Memory B cell (primary cell): ENCODE results near the gene PRR20C.
"Not testable (repeated sequence)": the region's sequence is repeated elsewhere in the genome, so short reads cannot be mapped to it uniquely, and the experiment has no call there.

ENCODE experiments used
- ATAC-seq: fragments of 150-1000 bp; cut with Tn5 transposase; 2 replicates; pipeline ENCODE4 v1.10.0; 2021; ENCODE audit warnings: low read depth, mild to moderate bottlenecking, moderate library complexity
- DNase-seq, 2 donors: peaks; one replicate each; pipeline ENCODE4 v3.0.0; 2022; ENCODE audit warnings: low spot score in 2 of 2
- H3K27ac Mint-ChIP-seq: one replicate; pipeline ENCODE4 v1.8.0; 2022; ENCODE audit warnings: mild to moderate bottlenecking, moderate library complexity, mixed read lengths
- H3K27me3 Mint-ChIP-seq: one replicate; pipeline ENCODE4 v1.8.0; 2022; ENCODE audit warnings: mixed read lengths
- H3K36me3 Mint-ChIP-seq: one replicate; pipeline ENCODE4 v1.8.0; 2022; ENCODE audit warnings: mild to moderate bottlenecking, mixed read lengths
- H3K4me1 Mint-ChIP-seq: one replicate; pipeline ENCODE4 v1.8.0; 2022; ENCODE audit warnings: mixed read lengths
- H3K4me3 Mint-ChIP-seq: one replicate; pipeline ENCODE4 v1.8.0; 2022; ENCODE audit warnings: mild to moderate bottlenecking, moderate library complexity, mixed read lengths
- H3K9me3 Mint-ChIP-seq: one replicate; pipeline ENCODE4 v1.8.0; 2022; ENCODE audit warnings: mixed read lengths

Gene PRR20C

DNA sequence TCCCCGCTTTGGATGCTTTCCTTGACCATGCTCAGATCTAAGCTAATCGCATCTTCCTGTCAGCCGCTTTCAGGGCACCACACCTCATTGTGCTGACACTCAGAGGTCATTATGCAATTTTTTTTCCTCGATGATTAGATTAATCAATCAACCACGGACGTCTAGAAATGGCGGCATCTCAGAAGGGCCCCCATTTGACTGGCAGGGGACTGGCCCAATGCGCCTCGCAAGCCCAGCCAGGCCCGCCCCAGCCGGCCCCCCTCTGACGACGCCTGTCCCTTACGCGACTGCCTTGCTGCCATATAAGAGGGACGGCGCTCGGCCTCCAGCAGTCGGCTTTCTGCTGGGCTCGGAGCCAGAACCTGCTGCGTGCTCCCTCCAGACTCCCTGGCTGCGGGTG is at the start of gene PRR20C:
PRR20C (plus strand) TSS at position 301 of the 400 bp plus-strand sequence. CDS start 387 bp downstream, outside the sequence.
- not testable (repeated sequence) for H3K36me3 Mint-ChIP-seq, H3K27me3 Mint-ChIP-seq, ATAC-seq, H3K27ac Mint-ChIP-seq, H3K4me1 Mint-ChIP-seq, H3K9me3 Mint-ChIP-seq, DNase-seq, H3K4me3 Mint-ChIP-seq

GRCh38 chr13:57114945-57115344 is 38.9 kb upstream of the PRR20C start:
- no peak overlapping the region for H3K27ac Mint-ChIP-seq
- no peaks in the 10 kb centered on the region for H3K4me1 Mint-ChIP-seq
- DNase-seq = no peak
- H3K9me3 Mint-ChIP-seq = peaks cover 7% of the 10 kb centered on the region
- H3K36me3 Mint-ChIP-seq = no peaks in the 10 kb centered on the region
- ATAC-seq = no peak
- no peak overlapping the region for H3K4me3 Mint-ChIP-seq
- H3K27me3 Mint-ChIP-seq = no peaks in the 10 kb centered on the region

GRCh38 chr13:57123681-57124080 is 30.2 kb upstream of the PRR20C start:
- Mint-ChIP-seq H3K27ac (no peak overlapping the region), H3K4me3 (no peak overlapping the region), H3K27me3 (no peaks in the 10 kb centered on the region), H3K36me3 (no peaks in the 10 kb centered on the region), H3K4me1 (no peaks in the 10 kb centered on the region), H3K9me3 (peaks cover 1% of the 10 kb centered on the region)
- no peak for ATAC-seq
- no peak for DNase-seq

- Mint-ChIP-seq H3K27me3 (no peaks in the 10 kb centered on the region), H3K27ac (no peak overlapping the region), H3K4me3 (no peak overlapping the region), H3K36me3 (no peaks in the 10 kb centered on the region), H3K4me1 (no peaks in the 10 kb centered on the region), H3K9me3 (peaks cover 1% of the 10 kb centered on the region)
- DNase-seq = no peak
- no peak for ATAC-seq
Measured at GRCh38 chr13:57128909-57129308, 25.0 kb upstream of the PRR20C start.

- no peaks in the 10 kb centered on the region for H3K36me3 Mint-ChIP-seq
- no peak overlapping the region for H3K27ac Mint-ChIP-seq
- H3K4me1 Mint-ChIP-seq = no peaks in the 10 kb centered on the region
- H3K27me3 Mint-ChIP-seq = no peaks in the 10 kb centered on the region
- DNase-seq (no peak), ATAC-seq (no peak)
- H3K9me3 Mint-ChIP-seq = no peaks in the 10 kb centered on the region
- H3K4me3 Mint-ChIP-seq = no peak overlapping the region
Measured at GRCh38 chr13:57136093-57136492, 17.8 kb upstream of the PRR20C start.

DNA sequence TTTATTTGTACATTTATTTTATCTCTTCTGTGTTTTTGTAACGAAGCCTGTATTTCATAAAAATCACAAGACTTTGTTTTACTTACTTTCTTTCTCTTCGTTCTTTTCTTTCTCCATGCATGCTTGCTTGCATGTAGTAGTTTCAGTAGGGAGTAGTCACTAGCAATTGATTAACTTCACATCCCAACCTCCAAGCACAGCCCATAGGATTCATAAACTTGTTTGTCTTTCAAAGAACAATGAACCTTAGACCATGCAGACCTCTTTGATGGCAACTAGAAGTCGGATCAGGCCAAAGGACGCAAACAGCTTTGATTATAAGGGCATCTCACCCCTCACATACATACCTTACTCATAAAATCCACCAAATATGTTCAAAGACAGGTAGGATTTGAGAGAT is 16.3 kb upstream of the PRR20C start:
- no peaks in the 10 kb centered on the region for H3K36me3 Mint-ChIP-seq
- DNase-seq = no peak
- no peak overlapping the region for H3K4me3 Mint-ChIP-seq
- H3K4me1 Mint-ChIP-seq = no peaks in the 10 kb centered on the region
- ATAC-seq = no peak
- no peak overlapping the region for H3K27ac Mint-ChIP-seq
- no peaks in the 10 kb centered on the region for H3K27me3 Mint-ChIP-seq
- no peaks in the 10 kb centered on the region for H3K9me3 Mint-ChIP-seq

DNA sequence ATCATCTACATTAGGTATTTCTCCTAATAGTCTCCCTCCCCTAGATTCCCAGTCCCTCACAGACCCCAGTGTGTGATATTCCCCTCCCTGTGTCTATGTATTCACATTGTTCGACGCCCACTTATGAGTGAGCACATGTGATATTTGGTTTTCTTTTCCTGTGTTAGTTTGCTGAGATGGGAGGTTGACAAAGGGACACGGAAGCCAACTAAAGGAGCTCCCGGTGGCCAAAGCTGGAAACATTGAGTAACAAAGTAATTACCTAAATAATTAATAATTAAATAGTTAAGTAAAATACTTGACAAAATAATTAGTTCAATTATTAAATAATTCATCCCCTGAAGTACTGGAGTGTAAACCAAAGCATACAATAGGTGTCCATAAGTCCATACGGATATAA is 14.9 kb upstream of the PRR20C start:
- H3K27me3 Mint-ChIP-seq = no peaks in the 10 kb centered on the region
- DNase-seq (no peak), ATAC-seq (no peak)
- H3K9me3 Mint-ChIP-seq = no peaks in the 10 kb centered on the region
- no peaks in the 10 kb centered on the region for H3K4me1 Mint-ChIP-seq
- no peaks in the 10 kb centered on the region for H3K36me3 Mint-ChIP-seq
- H3K4me3 Mint-ChIP-seq = no peak overlapping the region
- no peak overlapping the region for H3K27ac Mint-ChIP-seq

GRCh38 chr13:57139781-57140180 is 14.1 kb upstream of the PRR20C start:
- DNase-seq, H3K27ac Mint-ChIP-seq, H3K27me3 Mint-ChIP-seq, ATAC-seq, H3K4me1 Mint-ChIP-seq, H3K4me3 Mint-ChIP-seq, H3K36me3 Mint-ChIP-seq, H3K9me3 Mint-ChIP-seq: not testable (repeated sequence)

GRCh38 chr13:57140235-57140968 is 13.5 kb upstream of the PRR20C start, which contains the start of gene PRR20A:
Gene PRR20A (plus strand): TSS chr13:57140918. CDS start chr13:57141305, 387 bp downstream.
- H3K27ac Mint-ChIP-seq = not testable (repeated sequence)

DNA sequence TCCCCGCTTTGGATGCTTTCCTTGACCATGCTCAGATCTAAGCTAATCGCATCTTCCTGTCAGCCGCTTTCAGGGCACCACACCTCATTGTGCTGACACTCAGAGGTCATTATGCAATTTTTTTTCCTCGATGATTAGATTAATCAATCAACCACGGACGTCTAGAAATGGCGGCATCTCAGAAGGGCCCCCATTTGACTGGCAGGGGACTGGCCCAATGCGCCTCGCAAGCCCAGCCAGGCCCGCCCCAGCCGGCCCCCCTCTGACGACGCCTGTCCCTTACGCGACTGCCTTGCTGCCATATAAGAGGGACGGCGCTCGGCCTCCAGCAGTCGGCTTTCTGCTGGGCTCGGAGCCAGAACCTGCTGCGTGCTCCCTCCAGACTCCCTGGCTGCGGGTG is 6.7 kb upstream of the PRR20C start, which contains the start of gene PRR20B:
PRR20B (plus strand) TSS at position 301 of the 400 bp plus-strand sequence. CDS start 387 bp downstream, outside the sequence.
- not testable (repeated sequence) for ATAC-seq, H3K4me1 Mint-ChIP-seq, H3K9me3 Mint-ChIP-seq, H3K4me3 Mint-ChIP-seq, DNase-seq, H3K27ac Mint-ChIP-seq, H3K36me3 Mint-ChIP-seq, H3K27me3 Mint-ChIP-seq

More at GRCh38 chr13:57140235-57140968, 13.5 kb upstream of the PRR20C start, which contains the start of gene PRR20A:
- not testable (repeated sequence) for H3K4me1 Mint-ChIP-seq, H3K36me3 Mint-ChIP-seq, ATAC-seq, H3K27me3 Mint-ChIP-seq, DNase-seq, H3K4me3 Mint-ChIP-seq, H3K9me3 Mint-ChIP-seq

- not testable (repeated sequence) for H3K27me3 Mint-ChIP-seq, H3K4me3 Mint-ChIP-seq, H3K4me1 Mint-ChIP-seq, H3K27ac Mint-ChIP-seq, H3K9me3 Mint-ChIP-seq, DNase-seq, ATAC-seq, H3K36me3 Mint-ChIP-seq
Measured at GRCh38 chr13:57148106-57148505, 5.8 kb upstream of the PRR20C start.

DNA sequence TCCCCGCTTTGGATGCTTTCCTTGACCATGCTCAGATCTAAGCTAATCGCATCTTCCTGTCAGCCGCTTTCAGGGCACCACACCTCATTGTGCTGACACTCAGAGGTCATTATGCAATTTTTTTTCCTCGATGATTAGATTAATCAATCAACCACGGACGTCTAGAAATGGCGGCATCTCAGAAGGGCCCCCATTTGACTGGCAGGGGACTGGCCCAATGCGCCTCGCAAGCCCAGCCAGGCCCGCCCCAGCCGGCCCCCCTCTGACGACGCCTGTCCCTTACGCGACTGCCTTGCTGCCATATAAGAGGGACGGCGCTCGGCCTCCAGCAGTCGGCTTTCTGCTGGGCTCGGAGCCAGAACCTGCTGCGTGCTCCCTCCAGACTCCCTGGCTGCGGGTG is 6.5 kb downstream of the PRR20C start, which contains the start of gene PRR20D:
PRR20D (plus strand) TSS at position 301 of the 400 bp plus-strand sequence. CDS start 387 bp downstream, outside the sequence.
- ATAC-seq, H3K27me3 Mint-ChIP-seq, H3K4me1 Mint-ChIP-seq, H3K36me3 Mint-ChIP-seq, DNase-seq, H3K9me3 Mint-ChIP-seq, H3K27ac Mint-ChIP-seq, H3K4me3 Mint-ChIP-seq: not testable (repeated sequence)

- not testable (repeated sequence) for H3K4me3 Mint-ChIP-seq, H3K36me3 Mint-ChIP-seq, H3K4me1 Mint-ChIP-seq, ATAC-seq, H3K9me3 Mint-ChIP-seq, H3K27ac Mint-ChIP-seq, DNase-seq, H3K27me3 Mint-ChIP-seq
Measured at GRCh38 chr13:57166897-57167296, 13.0 kb downstream of the PRR20C start, which contains the start of gene PRR20E. Gene PRR20E (plus strand): TSS chr13:57167197. CDS start chr13:57167584, 387 bp downstream.

GRCh38 chr13:57191667-57192066 is 37.8 kb downstream of the PRR20C start:
- no peak for DNase-seq
- ATAC-seq = no peak
- no peak overlapping the region for H3K27ac Mint-ChIP-seq
- H3K4me1 Mint-ChIP-seq = no peaks in the 10 kb centered on the region
- no peak overlapping the region for H3K4me3 Mint-ChIP-seq
- H3K9me3 Mint-ChIP-seq = no peaks in the 10 kb centered on the region
- H3K27me3 Mint-ChIP-seq = no peaks in the 10 kb centered on the region
- no peaks in the 10 kb centered on the region for H3K36me3 Mint-ChIP-seq
